ENCODE measurements around the gene NCKAP1. TPM values are rescaled to one million over a fixed set of nuclear protein-coding genes. Genes with fewer than 3 reads are reported as not detected.

Gene NCKAP1
- total RNA-seq, 1 experiment from 2014 or later: 115 TPM

DNA sequence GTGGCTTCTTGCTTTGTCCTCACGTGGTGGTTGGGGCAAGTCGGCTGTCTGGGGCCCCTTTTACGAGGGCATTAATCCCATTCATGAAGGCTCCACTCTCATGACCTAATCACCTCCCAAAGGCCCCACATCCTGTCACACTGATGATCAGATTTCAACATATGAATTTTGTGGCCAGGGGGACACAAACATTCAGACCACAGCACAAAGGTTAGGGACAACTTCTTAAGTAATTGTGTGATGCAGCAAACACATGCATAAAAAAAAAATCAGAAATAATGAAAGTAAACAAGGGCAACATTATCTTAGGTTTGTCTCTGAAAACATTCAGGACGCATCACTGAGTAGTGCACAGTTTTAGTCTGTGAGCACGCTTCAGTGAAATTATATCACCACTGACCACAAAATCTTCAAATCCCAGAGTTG is 117.6 kb downstream of the NCKAP1 start:
- POLR2A ChIA-PET: no interaction called here
- H3K4me2 ChIP-seq (ENCODE audit: low read length): no peak overlapping the region
- intact Hi-C loops (cut with micrococcal nuclease): no loop called here

More for the DNA sequence above, 117.6 kb downstream of the NCKAP1 start:
- no peaks in the 10 kb centered on the region for H3K79me2 ChIP-seq (ENCODE audit: insufficient read depth, low read length)
- H3K27me3 ChIP-seq (ENCODE audit: insufficient read depth, low read length): no peaks in the 10 kb centered on the region
- H3K27ac ChIP-seq (ENCODE audit: low read depth, low read length): no peak overlapping the region
- no peaks in the 10 kb centered on the region for H3K9me2 ChIP-seq (ENCODE audit: insufficient read depth)
- no TSS peak for BruUV-seq (replicated peaks)
- DNase-seq (ENCODE audit: low read depth, low spot score) (no peak), ATAC-seq (no peak)
- TF ChIP-seq TCF7L2 (IDR thresholded peaks at IDR 0.05; ENCODE audit: borderline replicate concordance, extremely low read depth, insufficient read depth, insufficient read length) (no peak), EZH2 (IDR thresholded peaks at IDR 0.05) (no peak), SRF (IDR thresholded peaks at IDR 0.05; ENCODE audit: low read depth) (no peak), ELF1 (IDR thresholded peaks at IDR 0.05; ENCODE audit: borderline replicate concordance, low read depth) (no peak), JUND (IDR thresholded peaks at IDR 0.05) (no peak), POLR2AphosphoS5 (IDR thresholded peaks at IDR 0.05; ENCODE audit: low read depth, low read length) (no peak)
- TF ChIP-seq, protein P1, sequence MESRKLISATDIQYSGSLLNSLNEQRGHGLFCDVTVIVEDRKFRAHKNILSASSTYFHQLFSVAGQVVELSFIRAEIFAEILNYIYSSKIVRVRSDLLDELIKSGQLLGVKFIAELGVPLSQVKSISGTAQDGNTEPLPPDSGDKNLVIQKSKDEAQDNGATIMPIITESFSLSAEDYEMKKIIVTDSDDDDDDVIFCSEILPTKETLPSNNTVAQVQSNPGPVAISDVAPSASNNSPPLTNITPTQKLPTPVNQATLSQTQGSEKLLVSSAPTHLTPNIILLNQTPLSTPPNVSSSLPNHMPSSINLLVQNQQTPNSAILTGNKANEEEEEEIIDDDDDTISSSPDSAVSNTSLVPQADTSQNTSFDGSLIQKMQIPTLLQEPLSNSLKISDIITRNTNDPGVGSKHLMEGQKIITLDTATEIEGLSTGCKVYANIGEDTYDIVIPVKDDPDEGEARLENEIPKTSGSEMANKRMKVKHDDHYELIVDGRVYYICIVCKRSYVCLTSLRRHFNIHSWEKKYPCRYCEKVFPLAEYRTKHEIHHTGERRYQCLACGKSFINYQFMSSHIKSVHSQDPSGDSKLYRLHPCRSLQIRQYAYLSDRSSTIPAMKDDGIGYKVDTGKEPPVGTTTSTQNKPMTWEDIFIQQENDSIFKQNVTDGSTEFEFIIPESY (IDR thresholded peaks at IDR 0.05; ENCODE audit: extremely low read depth, insufficient replicate concordance, low read length): no peak
- TF ChIP-seq, protein P2, sequence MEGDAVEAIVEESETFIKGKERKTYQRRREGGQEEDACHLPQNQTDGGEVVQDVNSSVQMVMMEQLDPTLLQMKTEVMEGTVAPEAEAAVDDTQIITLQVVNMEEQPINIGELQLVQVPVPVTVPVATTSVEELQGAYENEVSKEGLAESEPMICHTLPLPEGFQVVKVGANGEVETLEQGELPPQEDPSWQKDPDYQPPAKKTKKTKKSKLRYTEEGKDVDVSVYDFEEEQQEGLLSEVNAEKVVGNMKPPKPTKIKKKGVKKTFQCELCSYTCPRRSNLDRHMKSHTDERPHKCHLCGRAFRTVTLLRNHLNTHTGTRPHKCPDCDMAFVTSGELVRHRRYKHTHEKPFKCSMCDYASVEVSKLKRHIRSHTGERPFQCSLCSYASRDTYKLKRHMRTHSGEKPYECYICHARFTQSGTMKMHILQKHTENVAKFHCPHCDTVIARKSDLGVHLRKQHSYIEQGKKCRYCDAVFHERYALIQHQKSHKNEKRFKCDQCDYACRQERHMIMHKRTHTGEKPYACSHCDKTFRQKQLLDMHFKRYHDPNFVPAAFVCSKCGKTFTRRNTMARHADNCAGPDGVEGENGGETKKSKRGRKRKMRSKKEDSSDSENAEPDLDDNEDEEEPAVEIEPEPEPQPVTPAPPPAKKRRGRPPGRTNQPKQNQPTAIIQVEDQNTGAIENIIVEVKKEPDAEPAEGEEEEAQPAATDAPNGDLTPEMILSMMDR (IDR thresholded peaks at IDR 0.05 in 2 of 3, conservative IDR thresholded peaks at IDR 0.05 in 1 of 3; ENCODE audit: borderline replicate concordance in 1 of 3, insufficient read depth in 1 of 3, low read depth in 2 of 3, low read length in 2 of 3): no peak
- TF ChIP-seq, protein P3, sequence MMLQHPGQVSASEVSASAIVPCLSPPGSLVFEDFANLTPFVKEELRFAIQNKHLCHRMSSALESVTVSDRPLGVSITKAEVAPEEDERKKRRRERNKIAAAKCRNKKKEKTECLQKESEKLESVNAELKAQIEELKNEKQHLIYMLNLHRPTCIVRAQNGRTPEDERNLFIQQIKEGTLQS (IDR thresholded peaks at IDR 0.05): no peak
- TF ChIP-seq, protein P4, sequence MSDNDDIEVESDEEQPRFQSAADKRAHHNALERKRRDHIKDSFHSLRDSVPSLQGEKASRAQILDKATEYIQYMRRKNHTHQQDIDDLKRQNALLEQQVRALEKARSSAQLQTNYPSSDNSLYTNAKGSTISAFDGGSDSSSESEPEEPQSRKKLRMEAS (IDR thresholded peaks at IDR 0.05): no peak
- H3K4me1 ChIP-seq (ENCODE audit: control insufficient read depth in 1 of 2, insufficient read depth in 2 of 2, low read length in 2 of 2): peaks cover 8 to 14% of the 10 kb centered on the region in 2 experiments; a peak in 3 of 4 replicates
- RAD21 ChIA-PET (ENCODE audit: low non-redundant PET in 1 of 2, low total read pairs in 2 of 2, uncharacterized antibody in 2 of 2, unreplicated experiment in 2 of 2): no interaction called here
- H3K9me3 ChIP-seq (ENCODE audit: control insufficient read depth in 1 of 2, insufficient read depth in 1 of 2, low read depth in 1 of 2, low read length in 2 of 2): no peaks in the 10 kb centered on the region
- CTCF ChIA-PET: no interaction called here
- H3K9ac ChIP-seq (ENCODE audit: low read length): no peak overlapping the region
- H3K4me3 ChIP-seq (replicated peaks in 1 of 2; ENCODE audit: low read depth in 1 of 2, low read length in 2 of 2): no peak overlapping the region
- H3K36me3 ChIP-seq (ENCODE audit: control insufficient read depth in 1 of 2, insufficient read depth in 2 of 2, low read length in 2 of 2): no peaks in the 10 kb centered on the region
- H4K20me1 ChIP-seq (ENCODE audit: insufficient read depth): no peaks in the 10 kb centered on the region
- no peak overlapping the region for H2AFZ ChIP-seq (ENCODE audit: low read depth, low read length, poor library complexity, severe bottlenecking)
